Measurements from ENCODE around the gene CHIT1.

- TF ChIP-seq CTCF (IDR thresholded peaks at IDR 0.05; ENCODE audit: low read length) (peak; percentile 87), EZH2 (optimal IDR thresholded peaks at IDR 0.05; ENCODE audit: low read depth, low read length) (no peak)
These were observed 13.0 kb downstream of the CHIT1 start for GRCh38 chr1:203216274-203217138.

All from MM.1S (cell line).